GM18951 (cell line): ENCODE data around the gene TBCE.
"Not testable (repeated sequence)": the region's sequence is repeated elsewhere in the genome, so short reads cannot be mapped to it uniquely, and the experiment has no call there.

Experiments used
- POLR2A ChIP-seq: IDR thresholded peaks from 4 replicates; pipeline ENCODE4 v1.6.1; 2011; ENCODE audit warnings: mild to moderate bottlenecking; ENCODE audit not compliant: insufficient read length, insufficient read depth; ENCODE audit errors: extremely low read depth
- in situ Hi-C: fragments of 300-500 bp; cut with MboI; formaldehyde crosslinking; loops from one replicate; pipeline ENCODE4 v1.12.0; 2022; ENCODE audit warnings: low sequenced_read_pairs, mixed read lengths, inconsistent platforms; ENCODE audit not compliant: unreplicated experiment

The TBCE gene

GRCh38 chr1:235375919-235376605 lies 8.8 kb downstream of the TBCE start:
- in situ Hi-C loops, result no loop called here
- no peak for TF ChIP-seq POLR2A

GRCh38 chr1:235378134-235378735 lies 11.0 kb downstream of the TBCE start:
- in situ Hi-C loops, result not testable (repeated sequence)

- in situ Hi-C loops, result not testable (repeated sequence)
Observed at GRCh38 chr1:235381955-235382739, 14.9 kb downstream of the TBCE start.

GRCh38 chr1:235385633-235386032 lies 18.4 kb downstream of the TBCE start:
- in situ Hi-C loops, result not testable (repeated sequence)

- no peak for TF ChIP-seq POLR2A
- in situ Hi-C loops, result no loop called here
Observed at GRCh38 chr1:235391874-235392273, 24.6 kb downstream of the TBCE start.

- TF ChIP-seq POLR2A, result no peak
- in situ Hi-C loops, result no loop called here
Observed at GRCh38 chr1:235397733-235398132, 30.5 kb downstream of the TBCE start.

- no peak for TF ChIP-seq POLR2A
- in situ Hi-C loops, result loop anchor here (25.0 kb wide), 1 partner anchor 912 kb away; the partner anchor contains the start of gene TARBP1
Observed at GRCh38 chr1:235399661-235400060, 32.4 kb downstream of the TBCE start.

- in situ Hi-C loops, result loop anchor here (25.0 kb wide), 1 partner anchor 914 kb away; the partner anchor contains the start of gene TARBP1
- no peak for TF ChIP-seq POLR2A
Observed at GRCh38 chr1:235401251-235401650, 34.0 kb downstream of the TBCE start.

GRCh38 chr1:235402457-235403200 lies 35.4 kb downstream of the TBCE start:
- in situ Hi-C loops, result loop anchor here (25.0 kb wide), 1 partner anchor 915 kb away; the partner anchor contains the start of gene TARBP1
- TF ChIP-seq POLR2A, result no peak

- in situ Hi-C loops, result loop anchor here (25.0 kb wide), 1 partner anchor 916 kb away; the partner anchor contains the start of gene TARBP1
Observed at GRCh38 chr1:235403593-235403992, 36.4 kb downstream of the TBCE start.

GRCh38 chr1:235404190-235404589 lies 37.0 kb downstream of the TBCE start:
- TF ChIP-seq POLR2A, result no peak
- in situ Hi-C loops, result loop anchor here (25.0 kb wide), 1 partner anchor 917 kb away; the partner anchor contains the start of gene TARBP1

More at GRCh38 chr1:235403593-235403992, 36.4 kb downstream of the TBCE start:
- TF ChIP-seq POLR2A, result no peak

- in situ Hi-C loops, result loop anchor here (25.0 kb wide), 1 partner anchor 920 kb away; the partner anchor contains the start of gene TARBP1
- TF ChIP-seq POLR2A, result no peak
Observed at GRCh38 chr1:235407419-235407818, 40.2 kb downstream of the TBCE start.

GRCh38 chr1:235408503-235408960 lies 41.3 kb downstream of the TBCE start:
- no peak for TF ChIP-seq POLR2A
- in situ Hi-C loops, result loop anchor here (25.0 kb wide), 1 partner anchor 921 kb away; the partner anchor contains the start of gene TARBP1
